SH-SY5Y (cell line): ENCODE results near the gene TSEN2.

Experiments used
- GATA2 ChIP-seq: IDR thresholded peaks from 2 replicates; pipeline ENCODE4 v1.6.1; 2011; ENCODE audit warnings: mild to moderate bottlenecking, low read depth, low read length
- GATA3 ChIP-seq: IDR thresholded peaks from 2 replicates; pipeline ENCODE4 v1.6.1; 2011; ENCODE audit warnings: low read depth, mild to moderate bottlenecking, low read length, moderate library complexity

DNA sequence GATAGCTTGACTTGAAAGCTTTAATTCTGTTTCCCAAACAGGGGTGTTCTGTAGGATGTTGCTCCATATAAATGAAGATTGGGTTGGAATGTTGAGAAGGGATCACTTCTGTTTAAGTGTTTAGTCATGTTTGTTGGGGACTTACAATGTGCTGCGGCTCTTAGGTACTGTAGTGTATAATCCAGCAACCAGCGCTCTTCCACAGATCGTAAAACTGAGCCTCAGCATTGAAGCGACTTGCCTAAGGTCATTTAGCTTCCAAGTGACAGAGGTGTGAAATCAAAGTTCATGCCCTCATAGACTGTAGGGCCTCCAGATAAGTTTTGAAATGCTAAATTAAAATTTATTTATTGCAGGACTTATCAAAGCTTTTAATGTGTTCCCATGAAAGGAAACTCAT, 74.4 kb downstream of the TSEN2 start:
- no peak for TF ChIP-seq GATA3
- TF ChIP-seq GATA2, result no peak
